Endothelial cell of umbilical vein (primary cell): ENCODE data around the gene MNT. TPM values are rescaled to one million over a fixed set of nuclear protein-coding genes. Genes with fewer than 3 reads are reported as not detected.

Experiments
- BruUV-seq: library from RNA; stranded (reverse); fragments of 400-500 nt; replicated peaks from 2 replicates; lab custom pipeline; 2021; lab: Mats Ljungman, UMichigan
- CTCF ChIA-PET: fragments of 300-600, 350-600 bp; sonication (Branson Sonifier 250); formaldehyde crosslinking; loops from one replicate; lab custom pipeline; 2021; ENCODE audit warnings: antibody characterized with exemption, inconsistent platforms; lab: Charles Lee
- POLR2A ChIA-PET: fragments of 300-600, 350-600 bp; sonication (Branson Sonifier 250); formaldehyde crosslinking; loops from one replicate; lab custom pipeline; 2021; ENCODE audit warnings: antibody characterized with exemption, inconsistent platforms; lab: Charles Lee
- DNase-seq: peaks from one replicate; pipeline ENCODE4 v3.0.0-alpha.2; 2011; ENCODE audit warnings: low read depth, low spot score
- FAIRE-seq: peaks from 2 replicates; lab custom pipeline; 2011; peaks lifted over from hg19 to GRCh38; lab: Jason Lieb, UNC
- H2AFZ ChIP-seq: 2 replicates; pipeline ENCODE4 v1.6.0; 2012; ENCODE audit warnings: low read depth, low read length, control low read depth, inconsistent platforms
- H3K27ac ChIP-seq: 2 replicates; pipeline ENCODE4 v1.5.1; 2011; ENCODE audit warnings: low read depth, mild to moderate bottlenecking, control low read depth, low read length, moderate library complexity; ENCODE audit not compliant: insufficient read depth
- H3K27me3 ChIP-seq, 2 experiments: 2 replicates each; pipeline versions ENCODE4 v1.6.0 to v1.6.1; 2011; ENCODE audit warnings: low read length in 2 of 2, mixed read lengths in 1 of 2; ENCODE audit not compliant: control insufficient read depth in 2 of 2, insufficient read depth in 2 of 2
- H3K36me3 ChIP-seq, 2 experiments: 2 replicates in 1 of 2; 3 replicates in 1 of 2; pipeline ENCODE4 v1.5.1; 2011; ENCODE audit warnings: low read length in 2 of 2, mild to moderate bottlenecking in 1 of 2, moderate library complexity in 1 of 2; ENCODE audit not compliant: control insufficient read depth in 2 of 2, insufficient read depth in 2 of 2; ENCODE audit errors: extremely low read depth in 1 of 2
- H3K4me1 ChIP-seq: 3 replicates; pipeline ENCODE4 v1.5.1; 2011; ENCODE audit warnings: mild to moderate bottlenecking, low read length; ENCODE audit not compliant: control insufficient read depth, insufficient read depth; ENCODE audit errors: extremely low read depth
- H3K4me2 ChIP-seq: 2 replicates; pipeline ENCODE4 v1.6.1; 2011; ENCODE audit warnings: low read length, control low read depth, mixed read lengths; ENCODE audit not compliant: insufficient read depth
- H3K4me3 ChIP-seq, 3 experiments: fragments of 200-600 bp in 1 of 3; sonication (generic), shearing (Covaris generic) in 1 of 3; replicated peaks in 1 of 3; 2 replicates each; pipeline ENCODE4 v1.5.1; 2011 to 2016; ENCODE audit warnings: control low read depth in 3 of 3, low read length in 3 of 3, mild to moderate bottlenecking in 2 of 3, inconsistent platforms in 1 of 3, low read depth in 1 of 3, moderate library complexity in 1 of 3; ENCODE audit not compliant: insufficient read depth in 1 of 3
- H3K79me2 ChIP-seq: 2 replicates; pipeline ENCODE4 v1.6.0; 2012; ENCODE audit warnings: low read length, inconsistent platforms; ENCODE audit not compliant: control insufficient read depth, insufficient read depth
- H3K9ac ChIP-seq: replicated peaks from 2 replicates; pipeline ENCODE3; 2011; ENCODE audit warnings: low read length, control low read depth; ENCODE audit not compliant: insufficient read depth; ENCODE audit errors: extremely low read depth
- H3K9me1 ChIP-seq: replicated peaks from 3 replicates; pipeline ENCODE4 v1.6.0; 2011; ENCODE audit warnings: mild to moderate bottlenecking, low read length; ENCODE audit not compliant: control insufficient read depth, insufficient read depth; ENCODE audit errors: extremely low read depth
- H3K9me3 ChIP-seq: replicated peaks from 2 replicates; pipeline ENCODE4 v1.5.1; 2012; ENCODE audit warnings: low read length, inconsistent platforms; ENCODE audit not compliant: control insufficient read depth, insufficient read depth
- H4K20me1 ChIP-seq: replicated peaks from 2 replicates; pipeline ENCODE3; 2011; ENCODE audit warnings: mild to moderate bottlenecking, low read length; ENCODE audit not compliant: control insufficient read depth, insufficient read depth; ENCODE audit errors: extremely low read depth
- EZH2 ChIP-seq: IDR thresholded peaks from 2 replicates; pipeline ENCODE4 v1.6.1; 2012; ENCODE audit warnings: borderline replicate concordance, low read depth, mild to moderate bottlenecking, moderate library complexity, low read length, inconsistent platforms; ENCODE audit not compliant: severe bottlenecking
- FOS ChIP-seq: IDR thresholded peaks from 2 replicates; pipeline ENCODE4 v1.6.1; 2011; ENCODE audit warnings: mild to moderate bottlenecking, low read length, moderate library complexity, borderline replicate concordance; ENCODE audit not compliant: insufficient read depth
- GATA2 ChIP-seq: IDR thresholded peaks from 2 replicates; pipeline ENCODE4 v1.7.0; 2011; ENCODE audit warnings: low read depth, mild to moderate bottlenecking, moderate library complexity, mixed read lengths, low read length; ENCODE audit not compliant: insufficient read length, insufficient read depth
- JUN ChIP-seq: IDR thresholded peaks from 2 replicates; pipeline ENCODE4 v1.6.1; 2011; ENCODE audit warnings: borderline replicate concordance, low read depth; ENCODE audit not compliant: insufficient read length, insufficient read depth
- MYC ChIP-seq: IDR thresholded peaks from one replicate; pipeline ENCODE4 v1.6.1; 2011; ENCODE audit warnings: mild to moderate bottlenecking, low read depth, low read length
- POLR2A ChIP-seq: IDR thresholded peaks from 2 replicates; pipeline ENCODE4 v1.6.1; 2012; ENCODE audit warnings: low read depth, mild to moderate bottlenecking, control low read depth, low read length
- POLR2AphosphoS5 ChIP-seq: IDR thresholded peaks from 2 replicates; pipeline ENCODE4 v1.6.1; 2012; ENCODE audit warnings: low read depth, mild to moderate bottlenecking, control low read depth, low read length, moderate library complexity; ENCODE audit not compliant: insufficient read depth
- dilution Hi-C: fragments of 300-500 bp; cut with MboI; formaldehyde crosslinking; loops from one replicate; pipeline ENCODE4 v1.15.0; 2019; ENCODE audit warnings: low sequenced_read_pairs; ENCODE audit not compliant: extremely low pct_ligation_motif_present
- intact Hi-C: fragments of 100-400 bp; cut with micrococcal nuclease; formaldehyde crosslinking; loops from one replicate; pipeline ENCODE4 v1.10.0; 2022
- polyA plus RNA-seq, 4 experiments: library from polyadenylated mRNA; depleted of rRNA in 3 of 4; stranded (reverse) in 3 of 4; unstranded in 1 of 4; fragments of >200 nt; gene quantifications; 2 replicates each; pipeline versions ENCODE4 v1.2.1 to v1.2.3, GENCODE V29; 2011 to 2012; ENCODE audit warnings: missing spikeins in 1 of 4
- total RNA-seq: library from RNA; stranded (reverse); gene quantifications from 2 replicates; pipeline ENCODE4 v1.2.3, GENCODE V29; 2021
- TF ChIP-seq, protein P1 (sequence below), 2 donors: IDR thresholded peaks; 1 replicate in 1 of 2; 2 replicates in 1 of 2; pipeline ENCODE4 v1.5.1; 2011; ENCODE audit warnings: low read length in 2 of 2, mild to moderate bottlenecking in 2 of 2, moderate library complexity in 2 of 2, control low read depth in 1 of 2, inconsistent platforms in 1 of 2, low read depth in 1 of 2; ENCODE audit not compliant: insufficient read depth in 1 of 2; ENCODE audit errors: extremely low read depth in 1 of 2
- TF ChIP-seq, protein P2 (sequence below): IDR thresholded peaks from 2 replicates; pipeline ENCODE4 v1.6.1; 2011; ENCODE audit not compliant: insufficient read depth, insufficient read length

The MNT gene
- total and polyA plus RNA-seq, 2 donors (not counting 3 experiments of a cell fraction or from before 2014, with no cell fraction given), result 4.1 to 21.6 TPM

DNA sequence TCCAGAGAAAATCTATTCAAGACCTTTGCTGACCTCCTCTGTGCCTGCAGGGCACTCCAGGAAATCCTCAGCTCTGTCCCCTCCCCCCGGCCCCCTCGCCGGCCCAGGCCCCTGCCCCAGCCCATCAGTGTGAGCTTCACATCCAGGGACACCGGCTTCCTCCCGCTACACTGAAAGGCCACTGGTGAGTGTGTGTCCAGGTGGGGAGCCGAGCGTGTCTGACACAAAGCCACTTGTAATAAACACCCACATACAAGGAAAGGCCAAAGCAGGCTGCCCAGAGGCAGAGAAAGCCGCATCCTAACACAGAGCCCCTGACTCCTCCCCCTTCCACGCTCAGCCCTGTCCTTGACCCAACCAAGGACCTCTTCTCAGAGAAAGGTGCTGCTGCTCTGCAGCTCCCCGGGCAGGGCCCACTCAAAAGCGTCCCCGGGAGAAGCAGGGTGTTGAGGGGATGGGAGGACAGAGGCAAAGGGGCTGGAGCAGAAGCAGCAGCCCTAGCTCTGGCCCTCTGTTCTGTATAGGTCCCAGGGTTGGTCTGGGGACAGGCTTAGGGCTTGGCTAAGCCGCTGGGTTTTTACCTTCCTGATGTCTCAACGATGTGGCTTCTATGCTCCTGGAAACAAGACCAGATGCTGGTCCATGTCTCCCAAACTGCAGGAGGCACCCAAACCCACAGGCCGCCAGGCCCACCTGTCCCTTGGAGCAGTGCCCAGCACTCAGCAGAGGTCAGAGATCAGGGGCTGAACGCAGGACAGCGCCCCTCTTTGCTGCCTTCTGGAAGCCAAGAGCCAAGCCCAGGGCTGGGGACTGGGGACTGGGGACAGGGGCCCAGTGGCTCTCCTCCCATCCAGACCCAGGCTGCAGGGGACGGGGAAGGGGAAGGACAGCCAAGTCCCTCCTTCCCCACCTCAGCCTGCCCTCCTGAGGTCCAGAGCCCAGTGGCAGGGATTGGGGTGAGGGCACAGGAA lies 15.3 kb downstream of the MNT start:
- no peaks in the 10 kb centered on the region for H3K9me3 ChIP-seq
- no TSS peak for BruUV-seq
- no peak overlapping the region for H2AFZ ChIP-seq
- no peaks in the 10 kb centered on the region for H3K79me2 ChIP-seq
- no peak overlapping the region for H3K9ac ChIP-seq
- ChIA-PET CTCF (interaction anchor here (15.2 kb wide), 1 partner anchor 29 kb away, joined by 909 read pairs; no protein-coding TSS in a partner anchor), POLR2A (no interaction called here)
- intact Hi-C loops (no loop called here), dilution Hi-C loops (no loop called here)
- TF ChIP-seq EZH2 (no peak), GATA2 (no peak), FOS (no peak), POLR2A (no peak), JUN (no peak), POLR2AphosphoS5 (no peak), MYC (no peak)
- TF ChIP-seq, protein P1, sequence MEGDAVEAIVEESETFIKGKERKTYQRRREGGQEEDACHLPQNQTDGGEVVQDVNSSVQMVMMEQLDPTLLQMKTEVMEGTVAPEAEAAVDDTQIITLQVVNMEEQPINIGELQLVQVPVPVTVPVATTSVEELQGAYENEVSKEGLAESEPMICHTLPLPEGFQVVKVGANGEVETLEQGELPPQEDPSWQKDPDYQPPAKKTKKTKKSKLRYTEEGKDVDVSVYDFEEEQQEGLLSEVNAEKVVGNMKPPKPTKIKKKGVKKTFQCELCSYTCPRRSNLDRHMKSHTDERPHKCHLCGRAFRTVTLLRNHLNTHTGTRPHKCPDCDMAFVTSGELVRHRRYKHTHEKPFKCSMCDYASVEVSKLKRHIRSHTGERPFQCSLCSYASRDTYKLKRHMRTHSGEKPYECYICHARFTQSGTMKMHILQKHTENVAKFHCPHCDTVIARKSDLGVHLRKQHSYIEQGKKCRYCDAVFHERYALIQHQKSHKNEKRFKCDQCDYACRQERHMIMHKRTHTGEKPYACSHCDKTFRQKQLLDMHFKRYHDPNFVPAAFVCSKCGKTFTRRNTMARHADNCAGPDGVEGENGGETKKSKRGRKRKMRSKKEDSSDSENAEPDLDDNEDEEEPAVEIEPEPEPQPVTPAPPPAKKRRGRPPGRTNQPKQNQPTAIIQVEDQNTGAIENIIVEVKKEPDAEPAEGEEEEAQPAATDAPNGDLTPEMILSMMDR (IDR thresholded peaks at IDR 0.05; ENCODE audit: extremely low read depth in 1 of 2, insufficient read depth in 1 of 2, low read depth in 1 of 2, low read length in 2 of 2), result no peak
- TF ChIP-seq, protein P2, sequence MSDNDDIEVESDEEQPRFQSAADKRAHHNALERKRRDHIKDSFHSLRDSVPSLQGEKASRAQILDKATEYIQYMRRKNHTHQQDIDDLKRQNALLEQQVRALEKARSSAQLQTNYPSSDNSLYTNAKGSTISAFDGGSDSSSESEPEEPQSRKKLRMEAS, result no peak
- no peaks in the 10 kb centered on the region for H4K20me1 ChIP-seq
- H3K9me1 ChIP-seq, result no peaks in the 10 kb centered on the region
- no peak overlapping the region for H3K4me2 ChIP-seq
- DNase-seq (no peak), FAIRE-seq (no peak)
- no peak overlapping the region for H3K27ac ChIP-seq
- H3K36me3 ChIP-seq, result peaks cover 0 to 8% of the 10 kb centered on the region in 2 experiments
- no peak overlapping the region for H3K4me3 ChIP-seq
- H3K27me3 ChIP-seq, result no peaks in the 10 kb centered on the region
- no peaks in the 10 kb centered on the region for H3K4me1 ChIP-seq
